ENCODE measurements around the gene HMCN1.

The HMCN1 gene

GRCh38 chr1:186129758-186130157 is 395.6 kb downstream of the HMCN1 start:
- CTCF ChIA-PET, result no interaction called here
- H3K27ac ChIP-seq, result no peak overlapping the region
- POLR2A ChIA-PET (ENCODE audit: low non-redundant PET), result no interaction called here
- DNase-seq (ENCODE audit: low spot score), result no peak
- TF ChIP-seq CTCF (conservative IDR thresholded peaks at IDR 0.05; ENCODE audit: low read depth), result no peak

GRCh38 chr1:186139115-186139514 is 404.9 kb downstream of the HMCN1 start:
- POLR2A ChIA-PET (ENCODE audit: low non-redundant PET), result no interaction called here
- CTCF ChIA-PET, result no interaction called here

GRCh38 chr1:186139701-186140100 is 405.5 kb downstream of the HMCN1 start:
- no peak overlapping the region for H3K27ac ChIP-seq
- no peak for TF ChIP-seq CTCF (conservative IDR thresholded peaks at IDR 0.05; ENCODE audit: low read depth)
- ChIA-PET POLR2A (ENCODE audit: low non-redundant PET) (no interaction called here), CTCF (no interaction called here)
- DNase-seq (ENCODE audit: low spot score), result no peak

More at GRCh38 chr1:186139115-186139514, 404.9 kb downstream of the HMCN1 start:
- TF ChIP-seq CTCF (conservative IDR thresholded peaks at IDR 0.05; ENCODE audit: low read depth), result no peak
- H3K27ac ChIP-seq, result no peak overlapping the region
- DNase-seq (ENCODE audit: low spot score), result no peak

GRCh38 chr1:186142159-186142558 is 408.0 kb downstream of the HMCN1 start:
- POLR2A ChIA-PET (ENCODE audit: low non-redundant PET), result no interaction called here
- H3K27ac ChIP-seq, result no peak overlapping the region
- DNase-seq (ENCODE audit: low spot score), result no peak
- CTCF ChIA-PET, result no interaction called here
- no peak for TF ChIP-seq CTCF (conservative IDR thresholded peaks at IDR 0.05; ENCODE audit: low read depth)

- no peak overlapping the region for H3K27ac ChIP-seq
- CTCF ChIA-PET, result no interaction called here
- no peak for TF ChIP-seq CTCF (conservative IDR thresholded peaks at IDR 0.05; ENCODE audit: low read depth)
- POLR2A ChIA-PET (ENCODE audit: low non-redundant PET), result no interaction called here
- DNase-seq (ENCODE audit: low spot score), result no peak
These were observed 408.7 kb downstream of the HMCN1 start for GRCh38 chr1:186142916-186143315.

GRCh38 chr1:186143481-186143880 is 409.3 kb downstream of the HMCN1 start:
- no peak for DNase-seq (ENCODE audit: low spot score)
- ChIA-PET CTCF (no interaction called here), POLR2A (ENCODE audit: low non-redundant PET) (no interaction called here)
- no peak for TF ChIP-seq CTCF (conservative IDR thresholded peaks at IDR 0.05; ENCODE audit: low read depth)
- H3K27ac ChIP-seq, result no peak overlapping the region

- TF ChIP-seq CTCF (conservative IDR thresholded peaks at IDR 0.05; ENCODE audit: low read depth), result no peak
- no peak for DNase-seq (ENCODE audit: low spot score)
- POLR2A ChIA-PET (ENCODE audit: low non-redundant PET), result no interaction called here
- H3K27ac ChIP-seq, result no peak overlapping the region
- CTCF ChIA-PET, result no interaction called here
These were observed 410.3 kb downstream of the HMCN1 start for GRCh38 chr1:186144505-186144904.

All from RWPE1 (cell line).